CD4-positive, alpha-beta T cell treated with Interleukin-1 beta for 1 hour (primary cell): ENCODE data around the gene FAM234B.

ENCODE experiments used
- DNase-seq, 2 donors: peaks; one replicate each; pipeline ENCODE4 v3.0.0-alpha.2; 2020 to 2022

FAM234B gene

GRCh38 chr12:13044002-13044905 is at the start of gene FAM234B:
Gene FAM234B, plus strand, starts transcription at chr12:13044381. Its CDS starts 23 bp downstream, at chr12:13044404.
- DNase-seq: peak; percentile 74 to 76

- DNase-seq: no peak
These were observed 49.1 kb upstream of the FAM234B start for GRCh38 chr12:12995088-12995487.

GRCh38 chr12:12996209-12996608 is 48.0 kb upstream of the FAM234B start:
- DNase-seq: no peak

DNA sequence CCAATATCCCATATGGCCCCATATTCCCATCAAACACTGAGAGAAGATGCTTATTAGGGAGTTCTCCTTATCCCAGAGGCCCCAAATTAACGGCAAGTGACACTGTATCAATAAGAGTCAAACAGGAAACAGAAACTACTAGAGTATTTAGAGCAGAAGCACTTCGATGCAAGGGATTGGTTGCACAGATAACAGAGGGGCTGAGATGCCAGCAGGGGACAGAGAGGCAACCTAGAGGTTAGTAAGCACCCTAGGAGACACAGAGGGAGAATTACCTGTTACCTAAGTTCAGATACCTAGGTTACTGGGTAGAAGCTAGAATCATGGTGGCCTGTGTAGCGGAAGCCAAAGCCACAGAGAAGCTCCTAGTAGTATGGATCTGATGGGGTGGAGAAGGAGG is 47.0 kb upstream of the FAM234B start:
- DNase-seq: no peak

DNA sequence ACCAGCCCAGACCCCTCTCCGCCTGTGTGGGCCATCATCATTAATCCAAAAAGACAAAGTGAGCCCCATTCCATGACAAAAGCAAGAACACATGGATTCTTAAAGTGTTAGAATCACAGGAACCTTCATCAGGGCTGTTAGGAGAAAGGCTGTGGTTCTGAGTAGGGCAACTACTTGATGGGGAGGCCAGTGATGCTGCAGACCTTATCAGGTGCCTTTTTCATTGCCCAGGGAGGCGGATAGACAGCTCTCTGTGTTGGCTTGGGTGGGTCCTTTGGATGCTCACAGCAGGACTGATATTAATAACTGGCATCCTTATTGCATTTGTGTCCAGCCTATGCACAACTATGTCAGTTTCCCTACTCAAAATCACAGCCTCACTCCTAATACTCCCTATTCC is 46.4 kb upstream of the FAM234B start:
- DNase-seq: no peak

- DNase-seq: no peak
These were observed 45.9 kb upstream of the FAM234B start for GRCh38 chr12:12998248-12998647.

- no peak for DNase-seq
These were observed 44.8 kb upstream of the FAM234B start for GRCh38 chr12:12999271-12999958.

GRCh38 chr12:12999959-13000615 is 44.1 kb upstream of the FAM234B start, which contains the start of gene HEBP1:
Gene HEBP1, minus strand, starts transcription at chr12:13000265. Its CDS starts 151 bp downstream, at chr12:13000114.
- peak; percentile 93 to 95 for DNase-seq

- DNase-seq: no peak
These were observed 43.6 kb upstream of the FAM234B start for GRCh38 chr12:13000616-13000924.

GRCh38 chr12:13000925-13001774 is 43.0 kb upstream of the FAM234B start:
- peak; percentile 41 to 56 for DNase-seq

- DNase-seq: no peak
These were observed 42.5 kb upstream of the FAM234B start for GRCh38 chr12:13001775-13002040.

DNA sequence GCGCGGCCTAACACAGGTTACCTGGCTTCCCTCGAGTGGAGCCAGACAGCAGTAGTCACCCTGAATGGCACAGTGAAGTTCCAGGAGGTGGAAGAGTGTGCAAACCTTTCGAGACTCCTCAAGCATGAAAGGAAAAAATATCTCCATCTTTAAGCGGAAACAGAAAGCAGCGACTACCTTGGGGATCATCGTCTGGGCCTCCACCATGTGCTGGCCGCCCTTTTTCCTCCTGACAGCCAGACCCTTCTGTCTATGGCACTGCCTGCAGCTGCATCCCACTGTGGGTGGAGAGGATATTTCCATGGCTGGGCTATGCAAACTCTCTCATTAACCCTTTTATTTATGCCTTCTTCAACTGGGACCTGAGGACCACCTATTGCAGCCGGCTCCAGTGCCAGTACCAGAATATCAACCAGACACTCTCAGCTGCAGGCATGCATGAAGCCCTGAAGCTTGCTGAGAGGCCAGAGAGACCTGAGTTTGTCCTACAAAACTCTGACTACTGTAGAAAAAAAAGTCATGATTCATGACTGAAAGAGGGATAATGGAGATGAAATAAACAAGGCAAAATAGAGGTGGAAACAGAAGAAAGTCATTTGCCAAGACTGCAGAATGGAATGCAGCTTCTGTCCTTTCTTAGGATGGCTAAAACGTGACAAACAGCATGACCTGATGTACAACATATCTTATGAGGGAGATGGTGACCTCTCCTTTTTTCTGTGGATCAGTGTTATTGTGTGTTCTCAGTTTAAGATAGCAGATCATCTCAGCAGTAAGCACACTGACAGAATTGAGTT is 41.7 kb upstream of the FAM234B start:
- no peak for DNase-seq

- no peak for DNase-seq
These were observed 39.8 kb upstream of the FAM234B start for GRCh38 chr12:13004361-13004760.

- DNase-seq: no peak
These were observed 39.2 kb upstream of the FAM234B start for GRCh38 chr12:13004986-13005385.

GRCh38 chr12:13005649-13006048 is 38.5 kb upstream of the FAM234B start:
- DNase-seq: no peak

- DNase-seq: no peak
These were observed 36.5 kb upstream of the FAM234B start for GRCh38 chr12:13007496-13008233.

DNA sequence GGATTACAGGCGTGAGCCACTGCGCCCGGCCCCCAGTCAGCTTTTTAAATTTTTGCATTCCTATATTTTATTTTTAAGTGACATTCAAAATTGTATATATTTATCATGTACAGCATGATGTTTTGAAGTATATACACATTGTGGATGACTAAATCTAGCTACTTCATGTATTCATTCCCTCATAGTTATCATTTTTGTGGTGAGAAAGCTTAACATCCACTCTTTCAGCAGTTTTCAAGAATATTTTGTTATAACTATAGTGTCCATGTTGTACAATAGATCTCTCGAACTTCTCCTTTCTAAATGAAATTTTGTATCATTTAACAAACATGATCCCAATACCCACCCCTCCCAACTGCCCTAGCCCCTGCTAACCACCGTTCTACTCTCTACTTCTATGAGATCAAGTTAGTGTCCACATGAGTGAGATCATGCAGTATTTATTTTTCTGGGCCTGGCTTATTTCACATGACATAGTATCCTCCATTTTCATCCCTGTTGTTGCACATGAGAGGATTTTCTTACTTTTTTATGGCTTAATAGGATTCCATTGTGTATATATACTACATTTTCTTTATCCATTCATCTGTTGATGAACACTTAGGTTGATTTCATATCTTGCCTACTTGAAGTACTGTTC is 35.3 kb upstream of the FAM234B start:
- DNase-seq: no peak

GRCh38 chr12:13011098-13011497 is 33.1 kb upstream of the FAM234B start:
- no peak for DNase-seq

DNA sequence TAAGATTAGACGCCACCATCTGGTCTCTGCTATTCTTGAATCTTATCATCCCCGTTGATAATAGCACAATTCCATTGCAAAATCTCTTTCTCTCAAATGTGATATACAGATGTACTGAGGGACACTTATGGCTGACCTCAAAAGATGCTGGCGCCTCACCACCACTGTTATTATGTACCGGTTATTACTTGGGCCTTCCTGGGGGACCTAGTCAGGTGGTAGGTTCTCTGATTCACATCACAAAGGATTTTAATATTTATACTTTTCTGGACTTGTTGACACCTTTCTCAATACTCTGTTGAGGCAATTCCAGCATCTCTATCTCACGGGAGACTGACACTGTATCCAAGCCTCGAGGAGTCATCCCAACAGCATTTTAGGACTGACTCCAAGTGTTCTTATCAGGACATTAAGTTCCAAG is 21.3 kb upstream of the FAM234B start:
- no peak for DNase-seq

DNA sequence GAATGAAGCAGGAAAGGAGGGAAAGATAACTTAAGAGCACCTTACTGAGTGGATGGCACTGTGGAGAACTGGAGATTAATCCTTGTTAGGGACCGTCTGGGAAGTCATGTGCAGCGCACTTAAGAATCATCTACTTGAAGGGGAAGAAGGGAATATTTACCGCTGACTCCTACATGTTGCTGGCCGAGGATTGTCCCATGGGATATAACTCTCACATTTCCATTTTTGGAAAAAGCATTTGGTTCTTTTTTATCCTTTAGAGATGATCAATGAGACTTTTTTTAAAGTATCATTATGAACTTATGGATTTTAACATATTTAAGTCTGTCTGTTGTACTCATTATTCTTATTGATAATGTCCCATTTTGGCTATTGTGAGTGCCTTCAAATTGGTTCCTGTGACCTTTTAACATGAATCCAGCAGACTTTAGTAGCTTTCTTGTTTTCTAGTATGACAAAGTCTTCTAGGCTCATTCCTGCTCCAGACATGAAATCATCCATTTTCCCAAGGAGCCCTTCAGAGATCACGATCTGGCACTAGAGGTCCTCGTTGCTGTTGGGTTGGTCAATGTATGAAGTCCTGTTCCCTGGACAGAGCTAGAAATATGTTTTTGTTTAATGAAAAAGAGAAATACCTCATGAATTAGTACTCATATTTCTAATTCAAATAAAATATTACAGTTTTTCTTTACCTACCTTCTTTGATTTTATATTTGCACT is 20.2 kb upstream of the FAM234B start:
- DNase-seq: no peak
